ENCODE results near the gene CPEB1. TPM values are rescaled to one million over a fixed set of nuclear protein-coding genes. Genes with fewer than 3 reads are reported as not detected.
A peak's percentile ranks its signal among the peaks of the same experiment; 100 is the strongest.

CPEB1 gene
- total RNA-seq, 3 donors from 2014 or later (not counting 1 experiment from before 2014, with no cell fraction given) = not detected

DNA sequence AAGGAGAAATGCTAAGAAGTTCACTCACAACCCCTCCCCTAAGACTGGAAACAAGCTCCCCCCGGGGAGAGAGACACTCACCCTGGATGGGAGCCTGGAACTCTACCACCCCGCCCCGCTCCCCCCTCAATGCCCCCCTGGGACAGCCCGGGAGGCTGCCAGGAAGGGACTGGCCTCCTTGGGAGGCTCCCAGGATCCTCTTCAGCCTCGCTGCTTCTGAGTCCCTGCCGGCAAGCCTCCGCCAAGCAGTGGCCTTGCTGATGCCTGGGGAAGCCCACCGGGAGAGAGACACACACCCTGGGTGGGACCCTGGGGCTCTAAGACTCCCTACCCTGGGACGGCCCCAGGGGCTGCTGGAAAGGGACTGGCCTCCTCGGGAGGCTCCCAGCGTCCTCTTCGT, 33.4 kb downstream of the CPEB1 start:
- Mint-ChIP-seq H3K4me1 (no peaks in the 10 kb centered on the region), H3K9me3 (no peaks in the 10 kb centered on the region), H3K27ac (no peak overlapping the region), H3K4me3 (no peak overlapping the region), H3K36me3 (no peaks in the 10 kb centered on the region), H3K27me3 (ENCODE audit: low read depth in 2 of 2) (peaks cover 19 to 35% of the 10 kb centered on the region in 2 donors)
- ATAC-seq (peak in 1 of 3 donors; percentile 32), DNase-seq (no peak)
- no peaks in the 10 kb centered on the region for H3K9me3 ChIP-seq (ENCODE audit: control insufficient read depth, insufficient read depth, low read length)
- no peak for TF ChIP-seq CTCF (IDR thresholded peaks at IDR 0.05)
- intact Hi-C loops (cut with micrococcal nuclease) = no loop called here
- 83% methylated on average over 11 of the region's 12 CpGs for WGBS (ENCODE audit: insufficient coverage)
- H3K27ac ChIP-seq (ENCODE audit: low read length) = no peak overlapping the region
- H3K27me3 ChIP-seq (ENCODE audit: control insufficient read depth, insufficient read depth, low read length) = peaks cover 2% of the 10 kb centered on the region
- H3K4me1 ChIP-seq (ENCODE audit: control insufficient read depth, insufficient read depth, low read length) = no peaks in the 10 kb centered on the region
- no peaks in the 10 kb centered on the region for H3K36me3 ChIP-seq (ENCODE audit: control insufficient read depth, insufficient read depth, low read length)
- H3K4me3 ChIP-seq (ENCODE audit: low read length) = no peak overlapping the region

- H3K4me1 Mint-ChIP-seq = no peaks in the 10 kb centered on the region
- TF ChIP-seq CTCF (IDR thresholded peaks at IDR 0.05) = no peak
- Histone ChIP-seq H3K4me1 (ENCODE audit: control insufficient read depth, insufficient read depth, low read length) (no peaks in the 10 kb centered on the region), H3K27me3 (ENCODE audit: control insufficient read depth, insufficient read depth, low read length) (no peaks in the 10 kb centered on the region), H3K27ac (ENCODE audit: low read length) (no peak overlapping the region), H3K4me3 (ENCODE audit: low read length) (no peak overlapping the region), H3K36me3 (ENCODE audit: control insufficient read depth, insufficient read depth, low read length) (no peaks in the 10 kb centered on the region), H3K9me3 (ENCODE audit: control insufficient read depth, insufficient read depth, low read length) (no peaks in the 10 kb centered on the region)
- 94% methylated on average over 3 of the region's 4 CpGs for WGBS (ENCODE audit: insufficient coverage)
- intact Hi-C loops (cut with micrococcal nuclease) = no loop called here
- no peaks in the 10 kb centered on the region for H3K36me3 Mint-ChIP-seq
- H3K27me3 Mint-ChIP-seq (ENCODE audit: low read depth in 2 of 2) = peaks cover 15 to 21% of the 10 kb centered on the region in 2 donors
- no peak overlapping the region for H3K4me3 Mint-ChIP-seq
- H3K9me3 Mint-ChIP-seq = no peaks in the 10 kb centered on the region
- H3K27ac Mint-ChIP-seq = no peak overlapping the region
- DNase-seq = no peak
- no peak for ATAC-seq
These were observed 35.8 kb downstream of the CPEB1 start for GRCh38 chr15:82611348-82611747.

GRCh38 chr15:82602195-82602594, 45.0 kb downstream of the CPEB1 start:
- Mint-ChIP-seq H3K27ac (no peak overlapping the region), H3K4me1 (no peaks in the 10 kb centered on the region), H3K36me3 (peaks cover 5% of the 10 kb centered on the region), H3K27me3 (ENCODE audit: low read depth in 2 of 2) (peaks cover 14 to 36% of the 10 kb centered on the region in 2 donors), H3K9me3 (no peaks in the 10 kb centered on the region), H3K4me3 (no peak overlapping the region)
- Histone ChIP-seq H3K9me3 (ENCODE audit: control insufficient read depth, insufficient read depth, low read length) (no peaks in the 10 kb centered on the region), H3K4me1 (ENCODE audit: control insufficient read depth, insufficient read depth, low read length) (no peaks in the 10 kb centered on the region), H3K4me3 (ENCODE audit: low read length) (no peak overlapping the region), H3K27ac (ENCODE audit: low read length) (no peak overlapping the region), H3K36me3 (ENCODE audit: control insufficient read depth, insufficient read depth, low read length) (no peaks in the 10 kb centered on the region), H3K27me3 (ENCODE audit: control insufficient read depth, insufficient read depth, low read length) (peaks cover 6% of the 10 kb centered on the region)
- TF ChIP-seq CTCF (IDR thresholded peaks at IDR 0.05) = no peak
- intact Hi-C loops (cut with micrococcal nuclease) = no loop called here
- WGBS (ENCODE audit: insufficient coverage) = 91% methylated on average over 5 of the region's 5 CpGs
- no peak for DNase-seq
- ATAC-seq = no peak

DNA sequence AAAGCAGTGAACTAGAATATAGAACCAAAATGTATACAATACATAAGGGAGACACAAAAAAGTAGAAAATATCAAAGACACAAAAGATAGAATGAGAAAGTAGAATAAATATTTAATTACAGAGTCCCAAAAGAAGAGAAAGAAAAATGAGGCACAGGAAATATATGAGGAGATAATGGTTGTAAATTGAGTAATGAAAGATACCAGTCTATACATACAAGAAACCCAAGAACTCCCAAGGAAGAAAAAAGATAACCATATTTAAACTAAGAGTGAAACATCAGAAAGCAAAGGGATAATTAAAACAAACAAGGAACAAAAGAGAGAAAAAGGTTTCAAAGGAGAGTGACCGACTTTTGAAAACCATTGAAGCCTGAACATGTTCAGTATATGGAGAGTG, 47.3 kb downstream of the CPEB1 start:
- 71% methylated on average over 1 of the region's 1 CpG for WGBS (ENCODE audit: insufficient coverage)
- peaks cover 18 to 41% of the 10 kb centered on the region in 2 donors for H3K27me3 Mint-ChIP-seq (ENCODE audit: low read depth in 2 of 2)
- no peaks in the 10 kb centered on the region for H3K4me1 ChIP-seq (ENCODE audit: control insufficient read depth, insufficient read depth, low read length)
- H3K9me3 Mint-ChIP-seq = no peaks in the 10 kb centered on the region
- H3K9me3 ChIP-seq (ENCODE audit: control insufficient read depth, insufficient read depth, low read length) = no peaks in the 10 kb centered on the region
- H3K36me3 ChIP-seq (ENCODE audit: control insufficient read depth, insufficient read depth, low read length) = no peaks in the 10 kb centered on the region
- H3K4me1 Mint-ChIP-seq = no peaks in the 10 kb centered on the region
- no peak for TF ChIP-seq CTCF (IDR thresholded peaks at IDR 0.05)
- DNase-seq (no peak), ATAC-seq (no peak)
- H3K4me3 ChIP-seq (ENCODE audit: low read length) = no peak overlapping the region
- peaks cover 5% of the 10 kb centered on the region for H3K27me3 ChIP-seq (ENCODE audit: control insufficient read depth, insufficient read depth, low read length)
- intact Hi-C loops (cut with micrococcal nuclease) = no loop called here
- no peak overlapping the region for H3K4me3 Mint-ChIP-seq
- H3K27ac ChIP-seq (ENCODE audit: low read length) = no peak overlapping the region
- H3K27ac Mint-ChIP-seq = no peak overlapping the region
- peaks cover 5% of the 10 kb centered on the region for H3K36me3 Mint-ChIP-seq

Measured in natural killer cell (primary cell).